Effector CD8-positive, alpha-beta T cell (primary cell): Measurements from ENCODE around the gene FAM193A.
"Not testable (repeated sequence)": the region's sequence is repeated elsewhere in the genome, so short reads cannot be mapped to it uniquely, and the experiment has no call there.

Experiments used
- DNase-seq: peaks from one replicate; lab custom pipeline; 2025; lab: John Stamatoyannopoulos, UW

The FAM193A gene

GRCh38 chr4:2750719-2751605 is 214.5 kb downstream of the FAM193A start:
- no peak for DNase-seq

GRCh38 chr4:2753436-2753835 is 217.0 kb downstream of the FAM193A start:
- no peak for DNase-seq

GRCh38 chr4:2754848-2755819 is 218.7 kb downstream of the FAM193A start:
- no peak for DNase-seq

- peak; percentile 71 for DNase-seq
Measured at GRCh38 chr4:2755821-2756690, 219.6 kb downstream of the FAM193A start, which contains the start of gene TNIP2. Gene TNIP2, minus strand, starts transcription at chr4:2756336. Its CDS starts 47 bp downstream, at chr4:2756289.

- no peak for DNase-seq
Measured at GRCh38 chr4:2756691-2757350, 220.4 kb downstream of the FAM193A start.

- no peak for DNase-seq
Measured at GRCh38 chr4:2757426-2757825, 221.0 kb downstream of the FAM193A start.

GRCh38 chr4:2761035-2761923 is 224.8 kb downstream of the FAM193A start:
- no peak for DNase-seq

- no peak for DNase-seq
Measured at GRCh38 chr4:2762048-2762447, 225.6 kb downstream of the FAM193A start.

- not testable (repeated sequence) for DNase-seq
Measured at GRCh38 chr4:2762486-2763370, 226.3 kb downstream of the FAM193A start.

GRCh38 chr4:2763511-2763967 is 227.1 kb downstream of the FAM193A start:
- DNase-seq, result no peak

GRCh38 chr4:2765832-2766526 is 229.5 kb downstream of the FAM193A start:
- DNase-seq, result no peak

GRCh38 chr4:2767046-2767704 is 230.7 kb downstream of the FAM193A start:
- DNase-seq, result no peak

GRCh38 chr4:2767705-2768074 is 231.2 kb downstream of the FAM193A start:
- DNase-seq, result no peak

GRCh38 chr4:2768124-2768523 is 231.7 kb downstream of the FAM193A start:
- no peak for DNase-seq

- DNase-seq, result no peak
Measured at GRCh38 chr4:2768921-2769336, 232.5 kb downstream of the FAM193A start.

GRCh38 chr4:2771264-2771663 is 234.8 kb downstream of the FAM193A start:
- no peak for DNase-seq

GRCh38 chr4:2780643-2781042 is 244.2 kb downstream of the FAM193A start:
- DNase-seq, result not testable (repeated sequence)

- DNase-seq, result no peak
Measured at GRCh38 chr4:2781911-2782310, 245.5 kb downstream of the FAM193A start.
